Testis (tissue), 2 donors: Measurements from ENCODE around the gene LBP.

Source experiments
- CTCF ChIP-seq, 3 experiments: fragments of 450-650 bp in 2 of 3; fragments of 200-600 bp in 1 of 3; sonication (generic) in 1 of 3; IDR thresholded peaks; one replicate each; pipeline ENCODE4 v1.5.1; 2016 to 2019; ENCODE audit warnings: antibody characterized with exemption in 3 of 3, mild to moderate bottlenecking in 2 of 3, moderate library complexity in 1 of 3
- POLR2A ChIP-seq: fragments of 450-650 bp; IDR thresholded peaks from one replicate; pipeline ENCODE4 v1.6.1; 2017; ENCODE audit warnings: antibody characterized with exemption, mild to moderate bottlenecking, moderate library complexity

GRCh38 chr20:38357653-38358207 lies 11.4 kb downstream of the LBP start:
- TF ChIP-seq CTCF (IDR thresholded peaks at IDR 0.05) (no peak), POLR2A (no peak)
